Measurements from ENCODE around the gene EP300. TPM values are rescaled to one million over a fixed set of nuclear protein-coding genes. Genes with fewer than 3 reads are reported as not detected.

EP300 gene
- total and polyA plus RNA-seq, 2 donors (not counting 1 experiment from before 2014, with no cell fraction given), result 9.1 to 41.0 TPM

DNA sequence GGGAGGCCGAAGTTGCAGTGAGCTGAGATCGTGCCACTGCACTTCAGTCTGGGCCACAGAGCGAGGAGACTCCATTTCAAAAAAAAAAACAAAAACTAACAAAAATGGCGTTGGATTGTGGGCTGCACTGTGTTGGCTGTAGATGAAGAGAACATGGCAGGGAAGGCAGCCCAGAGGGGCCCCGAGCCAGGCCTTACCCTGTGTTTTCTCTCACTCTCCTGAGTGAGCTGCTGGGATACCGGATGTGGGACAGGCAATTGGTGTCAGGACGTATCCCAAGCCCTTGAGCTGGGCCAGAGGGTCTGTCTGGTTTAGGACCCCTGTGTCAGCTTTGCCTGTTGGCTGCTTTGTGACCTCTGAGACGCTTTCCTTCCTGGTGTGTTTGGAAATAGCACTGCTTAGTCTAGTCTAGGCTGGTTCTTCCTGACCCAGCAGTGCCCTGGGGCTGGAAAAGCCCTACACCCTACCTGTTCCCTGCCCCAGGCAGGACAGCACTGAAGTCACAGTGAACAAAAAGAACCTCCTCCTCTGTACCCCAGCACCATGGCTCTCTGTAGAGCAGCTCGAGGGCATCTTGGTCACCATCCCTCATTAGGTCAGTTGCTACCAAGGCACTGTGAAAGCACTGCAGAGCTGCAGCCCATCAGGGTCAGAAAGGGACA lies 130.6 kb downstream of the EP300 start:
- Histone ChIP-seq H3K4me1 (ENCODE audit: control insufficient read depth, extremely low read depth, insufficient read depth, low read length) (no peaks in the 10 kb centered on the region), H3K9me3 (ENCODE audit: control insufficient read depth, insufficient read depth, low read depth, low read length) (no peaks in the 10 kb centered on the region), H3K9ac (ENCODE audit: insufficient read depth, low read length) (no peak overlapping the region), H3K36me3 (ENCODE audit: control insufficient read depth, insufficient read depth, low read length) (peaks cover 21% of the 10 kb centered on the region), H3K79me2 (ENCODE audit: control insufficient read depth, insufficient read depth, low read length) (no peaks in the 10 kb centered on the region), H3K27ac (ENCODE audit: insufficient read depth, low read length) (no peak overlapping the region), H3K4me2 (ENCODE audit: extremely low read depth, insufficient read depth, low read length) (no peak overlapping the region), H4K20me1 (ENCODE audit: control insufficient read depth, extremely low read depth, insufficient read depth, low read length) (no peaks in the 10 kb centered on the region), H3K4me3 (replicated peaks in 1 of 4; ENCODE audit: control extremely low read depth in 1 of 4, insufficient read depth in 1 of 4, low read depth in 3 of 4, low read length in 4 of 4) (no peak overlapping the region), H2AFZ (ENCODE audit: low read length) (no peak overlapping the region), H3K27me3 (ENCODE audit: control insufficient read depth, insufficient read depth, low read length) (no peaks in the 10 kb centered on the region)
- DNase-seq (ENCODE audit: low read depth in 2 of 2), result no peak
- TF ChIP-seq, protein P1, sequence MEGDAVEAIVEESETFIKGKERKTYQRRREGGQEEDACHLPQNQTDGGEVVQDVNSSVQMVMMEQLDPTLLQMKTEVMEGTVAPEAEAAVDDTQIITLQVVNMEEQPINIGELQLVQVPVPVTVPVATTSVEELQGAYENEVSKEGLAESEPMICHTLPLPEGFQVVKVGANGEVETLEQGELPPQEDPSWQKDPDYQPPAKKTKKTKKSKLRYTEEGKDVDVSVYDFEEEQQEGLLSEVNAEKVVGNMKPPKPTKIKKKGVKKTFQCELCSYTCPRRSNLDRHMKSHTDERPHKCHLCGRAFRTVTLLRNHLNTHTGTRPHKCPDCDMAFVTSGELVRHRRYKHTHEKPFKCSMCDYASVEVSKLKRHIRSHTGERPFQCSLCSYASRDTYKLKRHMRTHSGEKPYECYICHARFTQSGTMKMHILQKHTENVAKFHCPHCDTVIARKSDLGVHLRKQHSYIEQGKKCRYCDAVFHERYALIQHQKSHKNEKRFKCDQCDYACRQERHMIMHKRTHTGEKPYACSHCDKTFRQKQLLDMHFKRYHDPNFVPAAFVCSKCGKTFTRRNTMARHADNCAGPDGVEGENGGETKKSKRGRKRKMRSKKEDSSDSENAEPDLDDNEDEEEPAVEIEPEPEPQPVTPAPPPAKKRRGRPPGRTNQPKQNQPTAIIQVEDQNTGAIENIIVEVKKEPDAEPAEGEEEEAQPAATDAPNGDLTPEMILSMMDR (conservative IDR thresholded peaks at IDR 0.05 in 1 of 2, IDR thresholded peaks at IDR 0.05 in 1 of 2; ENCODE audit: low read depth in 1 of 2, low read length in 2 of 2), result no peak
- no peak for TF ChIP-seq EZH2 (IDR thresholded peaks at IDR 0.05; ENCODE audit: low read length, missing control alignments)

DNA sequence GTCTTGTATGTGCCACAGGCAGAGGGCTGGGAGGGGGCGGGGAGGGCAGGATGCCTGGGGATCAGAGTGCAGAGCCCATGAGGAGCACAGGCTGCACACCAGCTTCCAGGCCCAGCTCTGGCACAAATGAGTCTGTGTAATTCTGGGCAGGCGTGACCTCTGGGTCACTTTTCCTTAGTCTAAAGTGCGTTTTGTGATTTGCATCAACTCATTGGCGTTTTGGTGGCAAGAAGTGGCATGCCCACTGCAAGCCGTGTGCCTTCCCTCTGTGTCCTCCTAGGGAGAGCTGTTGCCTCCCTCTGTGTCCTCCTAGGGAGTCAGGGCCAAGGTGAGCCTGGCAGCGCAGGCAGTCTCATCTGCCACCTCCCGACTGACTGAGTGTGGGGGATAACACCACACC lies 131.1 kb downstream of the EP300 start:
- no peaks in the 10 kb centered on the region for H3K27me3 ChIP-seq (ENCODE audit: control insufficient read depth, insufficient read depth, low read length)
- H3K79me2 ChIP-seq (ENCODE audit: control insufficient read depth, insufficient read depth, low read length), result no peaks in the 10 kb centered on the region
- H2AFZ ChIP-seq (ENCODE audit: low read length), result no peak overlapping the region
- H3K27ac ChIP-seq (ENCODE audit: insufficient read depth, low read length), result no peak overlapping the region
- no peak overlapping the region for H3K4me2 ChIP-seq (ENCODE audit: extremely low read depth, insufficient read depth, low read length)
- no peaks in the 10 kb centered on the region for H4K20me1 ChIP-seq (ENCODE audit: control insufficient read depth, extremely low read depth, insufficient read depth, low read length)
- TF ChIP-seq, protein P1 (conservative IDR thresholded peaks at IDR 0.05 in 1 of 2, IDR thresholded peaks at IDR 0.05 in 1 of 2; ENCODE audit: low read depth in 1 of 2, low read length in 2 of 2), result no peak
- no peak for TF ChIP-seq EZH2 (IDR thresholded peaks at IDR 0.05; ENCODE audit: low read length, missing control alignments)
- no peak overlapping the region for H3K4me3 ChIP-seq (replicated peaks in 1 of 4; ENCODE audit: control extremely low read depth in 1 of 4, insufficient read depth in 1 of 4, low read depth in 3 of 4, low read length in 4 of 4)
- H3K4me1 ChIP-seq (ENCODE audit: control insufficient read depth, extremely low read depth, insufficient read depth, low read length), result no peaks in the 10 kb centered on the region
- H3K9me3 ChIP-seq (ENCODE audit: control insufficient read depth, insufficient read depth, low read depth, low read length), result no peaks in the 10 kb centered on the region
- no peak overlapping the region for H3K9ac ChIP-seq (ENCODE audit: insufficient read depth, low read length)
- peaks cover 21% of the 10 kb centered on the region for H3K36me3 ChIP-seq (ENCODE audit: control insufficient read depth, insufficient read depth, low read length)
- DNase-seq (ENCODE audit: low read depth in 2 of 2), result no peak

DNA sequence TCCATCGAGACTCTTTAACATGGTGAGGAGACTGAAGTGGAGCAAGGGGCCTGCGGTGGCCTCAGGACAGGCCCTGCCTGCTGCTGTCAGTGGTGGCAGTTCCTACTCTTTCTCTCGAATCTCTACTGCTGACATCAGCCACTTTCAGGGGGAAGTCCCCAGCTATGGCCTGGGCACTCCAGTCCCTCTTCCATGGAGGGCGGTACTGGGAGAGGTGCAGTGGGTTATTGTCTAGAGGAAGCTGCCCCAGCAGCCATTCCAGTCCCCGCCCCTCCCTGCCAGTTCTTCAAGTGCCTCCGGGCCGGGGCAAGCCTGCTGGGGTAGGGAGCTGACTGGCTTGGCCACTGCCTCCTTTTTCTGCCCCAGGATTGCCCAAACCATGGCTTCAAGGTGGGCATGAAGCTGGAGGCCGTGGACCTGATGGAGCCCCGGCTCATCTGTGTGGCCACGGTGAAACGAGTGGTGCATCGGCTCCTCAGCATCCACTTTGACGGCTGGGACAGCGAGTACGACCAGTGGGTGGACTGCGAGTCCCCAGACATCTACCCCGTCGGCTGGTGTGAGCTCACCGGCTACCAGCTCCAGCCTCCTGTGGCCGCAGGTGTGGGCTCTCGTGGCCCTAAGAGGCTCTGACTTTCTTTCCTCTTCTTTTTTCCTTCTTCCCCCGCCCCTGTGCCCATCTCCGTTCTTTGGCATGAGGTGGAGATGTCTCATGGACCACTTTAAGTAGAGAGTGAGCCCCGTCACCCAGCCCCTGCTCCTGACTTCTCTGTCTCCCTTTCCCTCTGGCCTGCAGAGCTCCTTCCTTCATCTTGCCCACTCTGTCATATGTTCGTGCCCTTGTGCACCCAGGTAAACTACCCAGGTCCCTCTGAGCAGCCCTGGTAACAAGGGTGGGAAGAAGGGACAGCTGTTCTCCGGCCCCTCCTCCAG lies 134.6 kb downstream of the EP300 start:
- H3K4me3 ChIP-seq (replicated peaks in 1 of 4; ENCODE audit: control extremely low read depth in 1 of 4, insufficient read depth in 1 of 4, low read depth in 3 of 4, low read length in 4 of 4), result no peak overlapping the region
- H3K4me1 ChIP-seq (ENCODE audit: control insufficient read depth, extremely low read depth, insufficient read depth, low read length), result no peaks in the 10 kb centered on the region
- no peak overlapping the region for H2AFZ ChIP-seq (ENCODE audit: low read length)
- H3K4me2 ChIP-seq (ENCODE audit: extremely low read depth, insufficient read depth, low read length), result no peak overlapping the region
- TF ChIP-seq, protein P1 (conservative IDR thresholded peaks at IDR 0.05 in 1 of 2, IDR thresholded peaks at IDR 0.05 in 1 of 2; ENCODE audit: low read depth in 1 of 2, low read length in 2 of 2), result no peak
- TF ChIP-seq EZH2 (IDR thresholded peaks at IDR 0.05; ENCODE audit: low read length, missing control alignments), result no peak
- no peak overlapping the region for H3K27ac ChIP-seq (ENCODE audit: insufficient read depth, low read length)
- peaks cover 22% of the 10 kb centered on the region for H3K36me3 ChIP-seq (ENCODE audit: control insufficient read depth, insufficient read depth, low read length)
- no peaks in the 10 kb centered on the region for H3K9me3 ChIP-seq (ENCODE audit: control insufficient read depth, insufficient read depth, low read depth, low read length)
- no peak overlapping the region for H3K9ac ChIP-seq (ENCODE audit: insufficient read depth, low read length)
- no peaks in the 10 kb centered on the region for H4K20me1 ChIP-seq (ENCODE audit: control insufficient read depth, extremely low read depth, insufficient read depth, low read length)
- H3K79me2 ChIP-seq (ENCODE audit: control insufficient read depth, insufficient read depth, low read length), result no peaks in the 10 kb centered on the region
- H3K27me3 ChIP-seq (ENCODE audit: control insufficient read depth, insufficient read depth, low read length), result no peaks in the 10 kb centered on the region
- DNase-seq (ENCODE audit: low read depth in 2 of 2), result no peak

Measured in fibroblast of lung (primary cell).